Measurements from ENCODE around the gene CDC14C. TPM values are rescaled to one million over a fixed set of nuclear protein-coding genes. Genes with fewer than 3 reads are reported as not detected.
"Not testable (repeated sequence)": the region's sequence is repeated elsewhere in the genome, so short reads cannot be mapped to it uniquely, and the experiment has no call there.

Gene CDC14C
- total and polyA plus RNA-seq, 3 experiments from 2014 or later, result not detected

DNA sequence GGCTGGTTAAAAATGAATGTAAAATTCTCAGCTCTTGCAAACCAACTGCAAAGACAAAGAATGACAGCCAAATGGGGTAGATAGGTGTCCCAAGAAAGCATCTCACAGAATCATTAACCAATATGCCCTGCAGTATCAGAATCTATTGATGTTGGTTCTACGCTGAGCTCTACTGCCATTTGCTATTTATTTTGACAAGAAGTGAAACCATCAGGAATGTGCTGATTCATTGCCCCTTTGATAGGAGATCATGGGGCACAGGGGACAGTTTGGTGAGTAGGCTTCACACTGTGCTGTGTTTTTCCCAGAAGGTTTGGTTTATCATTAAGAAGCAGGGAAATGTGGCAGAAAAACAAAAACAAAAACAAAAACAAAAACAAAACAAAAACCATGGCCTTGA, 19.4 kb upstream of the CDC14C start:
- Mint-ChIP-seq H3K27me3 (no peaks in the 10 kb centered on the region), H3K36me3 (no peaks in the 10 kb centered on the region), H3K9me3 (peaks cover 0 to 5% (median 3%) of the 10 kb centered on the region in 5 donors), H3K27ac (no peak overlapping the region), H3K4me1 (no peaks in the 10 kb centered on the region), H3K4me3 (no peak overlapping the region)
- DNase-seq, result no peak
- ChIA-PET CTCF (no interaction called here), POLR2A (no interaction called here)
- Histone ChIP-seq H3K4me3 (ENCODE audit: low read length) (no peak overlapping the region), H3K27me3 (ENCODE audit: insufficient read depth, low read length, poor library complexity, severe bottlenecking) (no peaks in the 10 kb centered on the region), H3K4me1 (ENCODE audit: insufficient read depth, low read length) (no peaks in the 10 kb centered on the region), H3K9me3 (ENCODE audit: low read length) (no peaks in the 10 kb centered on the region), H3K27ac (ENCODE audit: low read depth, low read length) (no peak overlapping the region), H3K36me3 (ENCODE audit: insufficient read depth, low read length) (no peaks in the 10 kb centered on the region)

DNA sequence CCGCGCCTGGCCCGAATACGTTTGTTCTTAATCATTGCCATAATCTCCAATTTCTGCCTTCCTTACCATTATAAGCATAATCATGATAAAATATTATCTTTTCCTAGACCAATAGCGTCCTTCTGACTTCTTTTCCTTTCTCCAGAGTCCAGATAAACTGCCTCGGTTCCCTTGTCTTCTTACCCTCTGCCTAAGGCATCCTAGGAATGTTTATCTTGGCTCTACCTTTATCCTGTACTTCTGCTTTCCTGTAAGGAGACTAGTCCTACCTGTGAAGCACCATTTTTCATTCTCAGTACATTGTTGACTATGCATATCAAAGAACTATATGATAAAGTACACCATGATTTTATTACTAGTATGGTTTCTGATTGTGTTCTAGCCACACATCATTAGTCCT, 18.7 kb upstream of the CDC14C start:
- H3K4me3 ChIP-seq (ENCODE audit: low read length); H3K4me3 Mint-ChIP-seq; CTCF ChIA-PET; H3K27me3 Mint-ChIP-seq; H3K4me1 ChIP-seq (ENCODE audit: insufficient read depth, low read length); H3K27ac ChIP-seq (ENCODE audit: low read depth, low read length); H3K27ac Mint-ChIP-seq; H3K9me3 ChIP-seq (ENCODE audit: low read length); H3K27me3 ChIP-seq (ENCODE audit: insufficient read depth, low read length, poor library complexity, severe bottlenecking); H3K36me3 Mint-ChIP-seq; DNase-seq; POLR2A ChIA-PET; H3K9me3 Mint-ChIP-seq; H3K36me3 ChIP-seq (ENCODE audit: insufficient read depth, low read length); H3K4me1 Mint-ChIP-seq: not testable (repeated sequence)

DNA sequence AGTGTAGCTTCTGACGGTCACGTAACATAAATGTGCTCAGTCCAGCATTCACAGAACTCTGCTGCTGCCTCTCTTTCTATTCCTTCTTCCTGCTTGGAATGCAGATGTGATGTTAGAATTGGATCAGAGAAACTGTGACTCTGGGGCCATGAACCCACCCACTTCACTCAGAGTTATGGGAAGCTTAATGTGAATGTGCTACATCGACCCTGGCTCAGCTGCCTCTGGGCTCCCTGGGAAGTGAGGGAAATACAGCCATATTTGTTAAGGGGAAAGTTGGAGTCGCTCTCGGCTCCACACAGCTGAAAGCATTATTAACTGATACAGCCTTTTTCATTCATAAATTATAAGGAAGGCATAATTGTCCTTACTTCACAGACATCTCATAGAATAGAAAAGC, 14.5 kb upstream of the CDC14C start:
- DNase-seq; H3K27me3 ChIP-seq (ENCODE audit: insufficient read depth, low read length, poor library complexity, severe bottlenecking); H3K27me3 Mint-ChIP-seq; H3K4me3 ChIP-seq (ENCODE audit: low read length); CTCF ChIA-PET; H3K36me3 Mint-ChIP-seq; POLR2A ChIA-PET; H3K36me3 ChIP-seq (ENCODE audit: insufficient read depth, low read length); H3K4me1 Mint-ChIP-seq; H3K27ac Mint-ChIP-seq; H3K27ac ChIP-seq (ENCODE audit: low read depth, low read length); H3K4me3 Mint-ChIP-seq; H3K9me3 ChIP-seq (ENCODE audit: low read length); H3K4me1 ChIP-seq (ENCODE audit: insufficient read depth, low read length): not testable (repeated sequence)
- peaks cover 2 to 19% (median 10%) of the 10 kb centered on the region in 5 donors for H3K9me3 Mint-ChIP-seq

DNA sequence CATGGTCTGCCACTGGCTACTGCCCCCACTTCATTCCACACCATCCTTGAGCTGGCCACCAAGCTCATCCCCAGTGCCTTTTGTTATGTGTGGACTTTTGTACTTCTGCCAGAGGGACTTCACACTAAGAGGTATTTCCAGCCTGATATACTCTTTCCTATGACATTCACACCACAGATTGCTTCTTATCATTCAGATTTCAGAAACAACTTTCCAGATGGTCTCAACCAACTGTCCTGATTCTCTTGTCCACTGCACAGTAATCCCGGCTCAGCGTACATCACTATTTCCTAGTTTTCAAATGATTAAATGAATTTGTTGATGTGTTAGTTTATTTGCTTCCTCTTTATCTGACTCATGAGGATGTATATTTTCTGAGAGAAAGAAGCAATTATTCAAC, 7.1 kb downstream of the CDC14C start:
- Histone ChIP-seq H3K27ac (ENCODE audit: low read depth, low read length) (no peak overlapping the region), H3K9me3 (ENCODE audit: low read length) (no peaks in the 10 kb centered on the region), H3K4me1 (ENCODE audit: insufficient read depth, low read length) (no peaks in the 10 kb centered on the region), H3K36me3 (ENCODE audit: insufficient read depth, low read length) (no peaks in the 10 kb centered on the region), H3K4me3 (ENCODE audit: low read length) (no peak overlapping the region), H3K27me3 (ENCODE audit: insufficient read depth, low read length, poor library complexity, severe bottlenecking) (no peaks in the 10 kb centered on the region)
- DNase-seq, result no peak
- Mint-ChIP-seq H3K4me1 (no peaks in the 10 kb centered on the region), H3K27ac (no peak overlapping the region), H3K4me3 (no peak overlapping the region), H3K36me3 (no peaks in the 10 kb centered on the region), H3K9me3 (peaks cover 2 to 7% (median 3%) of the 10 kb centered on the region in 5 donors), H3K27me3 (no peaks in the 10 kb centered on the region)
- ChIA-PET POLR2A (no interaction called here), CTCF (no interaction called here)

DNA sequence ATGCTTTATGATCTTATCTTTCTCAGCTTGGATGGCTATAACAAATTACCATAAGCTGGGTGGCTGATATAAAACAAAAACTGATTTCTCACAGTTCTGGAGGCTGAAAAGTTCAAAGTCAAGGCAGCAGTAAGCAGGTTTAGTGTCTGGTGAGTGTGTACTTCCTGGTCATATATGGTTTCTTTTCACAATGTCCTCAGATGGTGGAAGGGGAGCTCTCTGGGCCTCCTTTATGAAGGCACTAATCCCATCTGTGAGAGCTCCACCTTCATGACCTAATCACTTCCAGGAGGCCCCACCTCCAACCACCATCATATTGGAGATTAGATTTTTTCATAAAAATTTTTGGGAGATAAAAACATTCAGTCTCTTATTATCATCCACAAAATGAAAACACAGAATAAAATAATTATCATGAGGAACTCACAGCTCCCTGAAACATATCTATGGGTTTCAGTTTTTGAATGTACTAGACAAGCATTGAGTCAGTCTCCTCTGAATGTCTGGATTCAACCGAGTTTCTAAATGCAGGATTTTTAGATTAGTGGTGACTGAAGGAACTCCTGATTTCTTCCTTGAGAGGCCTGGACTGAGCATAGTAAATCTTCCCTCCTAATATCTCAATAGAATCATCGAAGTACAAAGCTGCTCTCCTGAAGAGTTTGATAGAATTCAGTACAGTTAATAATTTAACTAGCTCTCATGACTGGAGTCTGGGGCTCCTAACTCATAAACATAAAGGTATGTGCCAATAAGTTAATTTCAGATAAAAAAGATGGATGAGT, 8.0 kb downstream of the CDC14C start:
- Mint-ChIP-seq H3K9me3 (peaks cover 2 to 7% (median 3%) of the 10 kb centered on the region in 5 donors), H3K27me3 (no peaks in the 10 kb centered on the region), H3K36me3 (no peaks in the 10 kb centered on the region), H3K4me1 (no peaks in the 10 kb centered on the region), H3K27ac (no peak overlapping the region), H3K4me3 (no peak overlapping the region)
- Histone ChIP-seq H3K4me3 (ENCODE audit: low read length) (no peak overlapping the region), H3K27ac (ENCODE audit: low read depth, low read length) (no peak overlapping the region), H3K27me3 (ENCODE audit: insufficient read depth, low read length, poor library complexity, severe bottlenecking) (no peaks in the 10 kb centered on the region), H3K36me3 (ENCODE audit: insufficient read depth, low read length) (no peaks in the 10 kb centered on the region), H3K9me3 (ENCODE audit: low read length) (no peaks in the 10 kb centered on the region), H3K4me1 (ENCODE audit: insufficient read depth, low read length) (no peaks in the 10 kb centered on the region)
- no peak for DNase-seq
- CTCF ChIA-PET, result no interaction called here
- POLR2A ChIA-PET, result no interaction called here

DNA sequence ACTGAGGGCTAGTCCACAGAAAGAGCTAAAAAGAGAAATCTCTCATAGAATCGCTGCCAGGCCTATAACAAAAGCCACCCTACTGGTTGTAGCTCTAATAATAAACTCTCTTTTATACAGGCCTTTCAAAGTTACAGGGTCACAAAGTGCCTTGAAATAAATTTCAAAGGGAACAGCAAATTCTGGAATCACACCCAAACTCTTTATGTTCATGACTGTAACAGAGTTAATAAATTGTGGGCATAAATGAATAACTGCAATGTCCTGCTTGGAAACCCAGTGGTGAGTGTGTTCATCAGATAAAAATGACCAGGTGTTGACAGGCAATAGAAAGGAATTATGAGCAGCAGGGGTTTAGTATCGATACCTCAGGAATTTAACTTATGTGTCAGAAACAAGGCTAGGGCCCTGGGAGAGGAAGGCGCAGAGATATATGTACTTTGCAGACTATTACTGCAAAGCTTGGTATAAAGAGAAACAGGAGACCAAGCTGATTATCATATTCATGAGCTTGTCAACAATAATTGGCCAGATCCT, 9.3 kb downstream of the CDC14C start:
- no peaks in the 10 kb centered on the region for H3K27me3 Mint-ChIP-seq
- POLR2A ChIA-PET, result no interaction called here
- CTCF ChIA-PET, result no interaction called here
- peaks cover 2 to 7% (median 3%) of the 10 kb centered on the region in 5 donors for H3K9me3 Mint-ChIP-seq
- no peak overlapping the region for H3K27ac Mint-ChIP-seq
- Histone ChIP-seq H3K9me3 (ENCODE audit: low read length) (no peaks in the 10 kb centered on the region), H3K4me1 (ENCODE audit: insufficient read depth, low read length) (no peaks in the 10 kb centered on the region), H3K36me3 (ENCODE audit: insufficient read depth, low read length) (no peaks in the 10 kb centered on the region), H3K4me3 (ENCODE audit: low read length) (no peak overlapping the region), H3K27ac (ENCODE audit: low read depth, low read length) (no peak overlapping the region), H3K27me3 (ENCODE audit: insufficient read depth, low read length, poor library complexity, severe bottlenecking) (no peaks in the 10 kb centered on the region)
- H3K4me1 Mint-ChIP-seq, result no peaks in the 10 kb centered on the region
- no peaks in the 10 kb centered on the region for H3K36me3 Mint-ChIP-seq
- DNase-seq, result no peak
- H3K4me3 Mint-ChIP-seq, result no peak overlapping the region

DNA sequence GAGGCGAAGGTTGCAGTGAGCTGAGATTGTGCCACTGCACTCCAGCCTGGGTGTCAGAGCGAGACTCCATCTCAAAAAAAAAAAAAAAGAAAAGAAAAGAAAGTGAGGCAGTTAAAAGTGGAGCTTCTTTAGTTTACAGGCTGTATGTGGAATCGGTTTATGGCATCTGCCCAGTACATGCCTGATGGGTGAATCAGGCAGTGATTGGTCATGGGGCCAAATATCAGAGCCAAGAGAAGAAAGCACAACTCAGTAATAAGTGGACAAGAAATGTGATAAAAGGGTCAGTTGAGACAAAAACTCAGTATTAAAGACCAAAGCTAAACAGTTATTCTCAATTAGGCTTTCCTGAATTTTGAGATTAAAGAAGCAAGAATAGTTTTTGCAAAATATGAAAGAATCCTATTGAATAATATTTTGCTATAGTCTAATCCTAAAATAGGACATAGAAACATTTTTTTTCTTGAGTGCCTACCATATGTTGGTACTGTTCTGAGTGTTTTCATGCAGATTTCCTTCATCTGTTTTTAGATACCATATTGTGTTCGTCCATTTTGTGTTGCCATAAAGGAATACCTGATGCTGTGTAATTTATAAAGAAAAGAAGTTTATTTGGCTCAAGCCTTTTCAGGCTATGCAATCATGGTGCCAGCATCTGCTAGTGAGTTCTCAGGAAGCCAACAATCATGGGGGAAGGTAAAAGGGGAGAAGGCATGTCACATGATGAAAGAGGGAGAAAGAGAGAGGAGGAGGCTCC, 14.4 kb downstream of the CDC14C start:
- DNase-seq, result no peak
- H3K27me3 ChIP-seq (ENCODE audit: insufficient read depth, low read length, poor library complexity, severe bottlenecking), result no peaks in the 10 kb centered on the region
- POLR2A ChIA-PET, result no interaction called here
- Mint-ChIP-seq H3K27me3 (no peaks in the 10 kb centered on the region), H3K27ac (no peak overlapping the region), H3K36me3 (no peaks in the 10 kb centered on the region), H3K4me3 (no peak overlapping the region), H3K4me1 (no peaks in the 10 kb centered on the region), H3K9me3 (peaks cover 2 to 6% (median 4%) of the 10 kb centered on the region in 5 donors)
- H3K27ac ChIP-seq (ENCODE audit: low read depth, low read length), result no peak overlapping the region
- CTCF ChIA-PET, result no interaction called here
- H3K36me3 ChIP-seq (ENCODE audit: insufficient read depth, low read length), result no peaks in the 10 kb centered on the region
- no peaks in the 10 kb centered on the region for H3K9me3 ChIP-seq (ENCODE audit: low read length)
- H3K4me1 ChIP-seq (ENCODE audit: insufficient read depth, low read length), result no peaks in the 10 kb centered on the region
- no peak overlapping the region for H3K4me3 ChIP-seq (ENCODE audit: low read length)

DNA sequence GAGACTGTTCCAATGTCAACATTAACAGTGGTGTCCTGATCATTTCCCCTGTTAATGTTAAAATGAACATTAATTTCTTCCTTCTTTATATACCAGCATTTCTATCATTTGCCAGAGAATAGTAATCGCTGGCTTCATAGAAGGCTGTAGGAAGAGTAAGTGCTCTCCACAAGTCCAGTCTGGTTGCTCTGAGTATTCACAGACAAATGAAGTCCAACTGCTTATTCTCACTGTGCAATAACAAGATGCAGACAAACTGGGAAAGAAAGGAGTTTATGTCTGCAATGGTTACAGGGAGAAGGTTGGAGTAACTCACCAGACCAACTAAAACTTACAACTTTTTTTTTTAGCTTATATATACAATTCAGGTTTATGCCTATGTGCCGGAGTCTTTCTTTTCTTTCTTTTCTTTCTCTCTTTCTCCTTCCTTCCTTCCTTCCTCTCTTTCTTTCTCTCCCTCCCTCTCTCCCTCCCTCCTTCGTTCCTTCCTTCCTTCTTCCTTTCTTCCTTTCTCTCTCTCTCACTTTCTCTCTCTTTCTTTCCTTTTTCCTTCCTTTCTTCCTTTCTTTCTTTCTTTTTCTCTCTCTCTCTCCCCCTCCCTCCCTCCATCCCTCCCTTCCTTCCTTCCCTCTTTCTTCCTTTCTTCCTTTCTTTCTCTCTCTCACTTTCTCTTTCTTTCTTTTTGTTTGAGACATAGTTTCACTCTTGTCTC, 19.1 kb downstream of the CDC14C start:
- ChIA-PET POLR2A (no interaction called here), CTCF (no interaction called here)
- H3K36me3 Mint-ChIP-seq, result no peaks in the 10 kb centered on the region
- no peaks in the 10 kb centered on the region for H3K9me3 ChIP-seq (ENCODE audit: low read length)
- no peak overlapping the region for H3K27ac Mint-ChIP-seq
- no peak overlapping the region for H3K4me3 ChIP-seq (ENCODE audit: low read length)
- H3K4me1 Mint-ChIP-seq, result no peaks in the 10 kb centered on the region
- H3K4me1 ChIP-seq (ENCODE audit: insufficient read depth, low read length), result no peaks in the 10 kb centered on the region
- peaks cover 8 to 21% (median 10%) of the 10 kb centered on the region in 5 donors for H3K9me3 Mint-ChIP-seq
- H3K4me3 Mint-ChIP-seq, result no peak overlapping the region
- H3K27me3 Mint-ChIP-seq, result no peaks in the 10 kb centered on the region
- no peak overlapping the region for H3K27ac ChIP-seq (ENCODE audit: low read depth, low read length)
- no peaks in the 10 kb centered on the region for H3K27me3 ChIP-seq (ENCODE audit: insufficient read depth, low read length, poor library complexity, severe bottlenecking)
- no peaks in the 10 kb centered on the region for H3K36me3 ChIP-seq (ENCODE audit: insufficient read depth, low read length)
- DNase-seq, result no peak
